Ascending aorta (tissue), 2 donors: Measurements from ENCODE around the gene SCGB1C2. TPM values are rescaled to one million over a fixed set of nuclear protein-coding genes. Genes with fewer than 3 reads are reported as not detected.

Source experiments
- DNase-seq, 2 donors: peaks; one replicate each; pipeline ENCODE4 v3.0.0-alpha.2; 2019; ENCODE audit warnings: low spot score in 2 of 2
- H3K27ac ChIP-seq, 2 donors: fragments of 200-600 bp; sonication (generic); one replicate each; pipeline ENCODE4 v1.5.1; 2016 to 2017; ENCODE audit warnings: mild to moderate bottlenecking in 1 of 2
- H3K27me3 ChIP-seq: fragments of 200-600 bp; sonication (generic); one replicate; pipeline ENCODE4 v1.5.1; 2017
- H3K36me3 ChIP-seq, 2 donors: fragments of 200-600 bp; sonication (generic); one replicate each; pipeline ENCODE4 v1.5.1; 2016
- H3K4me1 ChIP-seq, 2 donors: fragments of 200-600 bp; sonication (generic); one replicate each; pipeline ENCODE4 v1.5.1; 2016 to 2017; ENCODE audit warnings: mild to moderate bottlenecking in 1 of 2
- H3K4me3 ChIP-seq, 2 donors: fragments of 200-600 bp; sonication (generic); one replicate each; pipeline ENCODE4 v1.5.1; 2016 to 2017; ENCODE audit warnings: mild to moderate bottlenecking in 1 of 2
- H3K9me3 ChIP-seq, 2 donors: fragments of 200-600 bp; sonication (generic); one replicate each; pipeline ENCODE4 v1.5.1; 2016
- CTCF ChIP-seq, 3 experiments: fragments of 200-600 bp in 2 of 3; fragments of 450-650 bp in 1 of 3; sonication (generic) in 2 of 3; IDR thresholded peaks; one replicate each; pipeline ENCODE4 v1.5.1; 2016 to 2019; ENCODE audit warnings: antibody characterized with exemption in 3 of 3, mild to moderate bottlenecking in 1 of 3, moderate library complexity in 1 of 3
- intact Hi-C: fragments of 100-400 bp; cut with DNase I; formaldehyde crosslinking; loops from one replicate; pipeline ENCODE4 v1.15.1; 2023
- total RNA-seq: library from RNA; depleted of rRNA; stranded (reverse); fragments of >200 nt; gene quantifications from one replicate; pipeline ENCODE4 v1.1.0, GENCODE V29; 2016

The SCGB1C2 gene
- total RNA-seq, 1 donor from 2014 or later: not detected

- intact Hi-C loops: no loop called here
- TF ChIP-seq CTCF (IDR thresholded peaks at IDR 0.05): no peak
- Histone ChIP-seq H3K36me3 (no peaks in the 10 kb centered on the region), H3K27me3 (peaks cover 7% of the 10 kb centered on the region), H3K4me3 (peak overlapping the region; percentile 47 to 51), H3K4me1 (no peaks in the 10 kb centered on the region), H3K27ac (no peak overlapping the region), H3K9me3 (no peaks in the 10 kb centered on the region)
- no peak for DNase-seq
Observed at GRCh38 chr17:179781-180380, 42.5 kb downstream of the SCGB1C2 start.

GRCh38 chr17:180381-181244 lies 43.2 kb downstream of the SCGB1C2 start:
- Histone ChIP-seq H3K27ac (peak overlapping the region in 1 of 2 donors; percentile 27), H3K4me1 (no peaks in the 10 kb centered on the region), H3K27me3 (peaks cover 7% of the 10 kb centered on the region), H3K9me3 (no peaks in the 10 kb centered on the region), H3K36me3 (no peaks in the 10 kb centered on the region), H3K4me3 (peak overlapping the region; percentile 47 to 51)
- TF ChIP-seq CTCF (IDR thresholded peaks at IDR 0.05): no peak
- DNase-seq: no peak
- intact Hi-C loops: no loop called here

- no peak for DNase-seq
- H3K9me3 ChIP-seq: no peaks in the 10 kb centered on the region
- peak within 1 kb of the TSS in 1 of 2 donors; percentile 27 for H3K27ac ChIP-seq
- H3K27me3 ChIP-seq: peaks cover 7% of the 10 kb centered on the region
- TF ChIP-seq CTCF (IDR thresholded peaks at IDR 0.05): no peak
- no peaks in the 10 kb centered on the region for H3K4me1 ChIP-seq
- H3K36me3 ChIP-seq: no peaks in the 10 kb centered on the region
- intact Hi-C loops: no loop called here
- peak within 1 kb of the TSS; percentile 51 to 58 for H3K4me3 ChIP-seq
Observed at GRCh38 chr17:181245-182049, 44.1 kb downstream of the SCGB1C2 start, which contains the start of gene DOC2B. DOC2B (minus strand) TSS chr17:181650; CDS start chr17:181479, 171 bp downstream.

- H3K9me3 ChIP-seq: no peaks in the 10 kb centered on the region
- no peak for DNase-seq
- no peak for TF ChIP-seq CTCF (IDR thresholded peaks at IDR 0.05)
- H3K36me3 ChIP-seq: no peaks in the 10 kb centered on the region
- peaks cover 7% of the 10 kb centered on the region for H3K27me3 ChIP-seq
- peak overlapping the region in 1 of 2 donors; percentile 58 for H3K4me3 ChIP-seq
- H3K27ac ChIP-seq: no peak overlapping the region
- intact Hi-C loops: no loop called here
- no peaks in the 10 kb centered on the region for H3K4me1 ChIP-seq
Observed at GRCh38 chr17:182050-182751, 44.8 kb downstream of the SCGB1C2 start.

- no peak for TF ChIP-seq CTCF (IDR thresholded peaks at IDR 0.05)
- DNase-seq: no peak
- no peaks in the 10 kb centered on the region for H3K9me3 ChIP-seq
- no peaks in the 10 kb centered on the region for H3K4me1 ChIP-seq
- no peak overlapping the region for H3K4me3 ChIP-seq
- H3K27ac ChIP-seq: no peak overlapping the region
- peaks cover 7% of the 10 kb centered on the region for H3K27me3 ChIP-seq
- H3K36me3 ChIP-seq: no peaks in the 10 kb centered on the region
- intact Hi-C loops: no loop called here
Observed at GRCh38 chr17:183021-183420, 45.7 kb downstream of the SCGB1C2 start.
